AG04449 (cell line): ENCODE results near the gene SLC25A20.

ENCODE experiments used
- CTCF ChIA-PET: fragments of 350-600 bp; formaldehyde crosslinking; extraction: SDS; loops from one replicate; lab custom pipeline; 2021; ENCODE audit warnings: antibody characterized with exemption; lab: Yijun Ruan, JAX
- POLR2A ChIA-PET: fragments of 400-600, 350-600 bp; formaldehyde crosslinking; extraction: SDS; loops from one replicate; lab custom pipeline; 2020; ENCODE audit warnings: antibody characterized with exemption, inconsistent platforms; lab: Yijun Ruan, JAX
- DNase-seq: peaks from one replicate; pipeline ENCODE4 v3.0.0-alpha.2; 2010; ENCODE audit warnings: low read depth, low spot score
- H3K4me3 ChIP-seq: 2 replicates; pipeline ENCODE4 v1.5.1; 2011; ENCODE audit warnings: low read depth, mild to moderate bottlenecking, control low read depth, low read length
- TF ChIP-seq, protein P1 (sequence below): IDR thresholded peaks from one replicate; pipeline ENCODE4 v1.5.1; 2011; ENCODE audit warnings: mild to moderate bottlenecking, moderate library complexity, low read length, control low read depth, inconsistent platforms; ENCODE audit not compliant: insufficient read depth; ENCODE audit errors: missing control alignments

SLC25A20 gene

DNA sequence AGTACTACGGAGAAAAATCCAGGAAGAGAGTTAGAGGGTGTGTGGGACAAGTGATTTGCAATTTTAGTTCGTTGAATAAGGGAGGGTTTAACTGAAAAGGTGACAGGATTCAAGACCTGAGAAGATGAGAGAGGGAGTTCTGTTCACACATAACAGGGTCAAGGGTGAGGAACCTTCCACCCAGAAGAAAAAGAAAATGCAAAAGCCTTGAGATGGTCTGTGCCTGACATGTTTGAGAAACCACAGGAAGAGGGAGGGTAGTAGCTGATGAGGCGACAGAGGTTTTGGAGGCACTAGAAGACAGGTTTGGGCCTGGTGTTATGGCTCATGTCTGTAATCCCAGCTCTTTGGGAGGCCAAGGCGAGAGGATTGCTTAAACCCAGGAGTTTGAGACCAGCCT is 591 bp upstream of the SLC25A20 start:
- H3K4me3 ChIP-seq: peak overlapping the region; percentile 83
- TF ChIP-seq, protein P1, sequence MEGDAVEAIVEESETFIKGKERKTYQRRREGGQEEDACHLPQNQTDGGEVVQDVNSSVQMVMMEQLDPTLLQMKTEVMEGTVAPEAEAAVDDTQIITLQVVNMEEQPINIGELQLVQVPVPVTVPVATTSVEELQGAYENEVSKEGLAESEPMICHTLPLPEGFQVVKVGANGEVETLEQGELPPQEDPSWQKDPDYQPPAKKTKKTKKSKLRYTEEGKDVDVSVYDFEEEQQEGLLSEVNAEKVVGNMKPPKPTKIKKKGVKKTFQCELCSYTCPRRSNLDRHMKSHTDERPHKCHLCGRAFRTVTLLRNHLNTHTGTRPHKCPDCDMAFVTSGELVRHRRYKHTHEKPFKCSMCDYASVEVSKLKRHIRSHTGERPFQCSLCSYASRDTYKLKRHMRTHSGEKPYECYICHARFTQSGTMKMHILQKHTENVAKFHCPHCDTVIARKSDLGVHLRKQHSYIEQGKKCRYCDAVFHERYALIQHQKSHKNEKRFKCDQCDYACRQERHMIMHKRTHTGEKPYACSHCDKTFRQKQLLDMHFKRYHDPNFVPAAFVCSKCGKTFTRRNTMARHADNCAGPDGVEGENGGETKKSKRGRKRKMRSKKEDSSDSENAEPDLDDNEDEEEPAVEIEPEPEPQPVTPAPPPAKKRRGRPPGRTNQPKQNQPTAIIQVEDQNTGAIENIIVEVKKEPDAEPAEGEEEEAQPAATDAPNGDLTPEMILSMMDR: no peak
- CTCF ChIA-PET: interaction anchor here (2.7 kb wide), 1 partner anchor 161 kb away, joined by 10 read pairs; no protein-coding TSS in a partner anchor
- DNase-seq: no peak
- POLR2A ChIA-PET: no interaction called here

DNA sequence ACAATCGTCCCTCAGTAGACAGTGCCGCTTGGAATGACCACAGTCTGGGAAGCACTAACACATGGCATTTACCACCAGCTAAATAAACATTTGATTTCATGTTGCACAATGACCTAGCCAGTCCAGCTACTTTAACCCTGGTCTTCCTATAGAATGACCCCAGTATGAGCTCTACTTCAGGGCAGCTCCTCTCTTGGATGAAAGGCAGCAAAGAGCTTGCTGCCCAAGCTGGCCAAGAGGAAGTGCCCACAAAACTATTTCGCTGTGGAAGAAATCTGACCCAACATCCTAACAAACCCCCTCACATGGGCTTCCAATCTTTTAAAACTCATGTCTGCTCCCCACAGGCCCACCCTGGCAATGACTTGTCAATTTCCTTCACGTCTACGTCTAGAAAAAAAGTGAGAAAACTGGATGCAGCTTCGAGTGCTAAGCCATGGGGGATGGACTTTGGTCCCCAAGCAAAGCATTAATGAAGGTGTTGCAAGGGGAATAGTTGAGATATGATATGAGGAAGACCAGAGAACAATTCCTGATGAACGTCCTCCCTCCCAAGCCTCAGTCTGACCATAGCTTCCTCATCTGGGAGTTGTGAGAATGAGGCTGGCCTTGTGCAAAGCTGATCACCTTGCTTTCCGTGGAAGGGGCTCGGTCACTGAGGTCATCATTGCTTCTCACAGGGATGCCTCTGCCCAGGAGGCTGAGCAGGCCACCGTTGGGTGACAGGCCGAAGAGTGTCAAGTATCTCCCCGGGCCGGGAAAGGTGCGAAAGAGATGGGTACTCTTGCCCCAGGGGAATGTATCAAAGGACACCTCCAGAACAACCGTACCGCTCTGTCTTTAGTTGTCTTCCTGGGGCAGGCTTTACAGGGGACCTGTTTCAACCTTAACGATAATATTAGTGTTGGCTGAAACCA is 964 bp downstream of the SLC25A20 start:
- ChIA-PET POLR2A (interaction anchor here (2.0 kb wide), 1 partner anchor 21 kb away, joined by 7 read pairs; the partner anchor contains the start of gene ARIH2), CTCF (interaction anchor here (0.7 to 2.7 kb wide), 6 partner anchors 16 to 339 kb away, joined by 3 to 10 read pairs (median 3); no protein-coding TSS in a partner anchor)
- DNase-seq: no peak
- H3K4me3 ChIP-seq: peak overlapping the region; percentile 83
- TF ChIP-seq, protein P1: no peak

DNA sequence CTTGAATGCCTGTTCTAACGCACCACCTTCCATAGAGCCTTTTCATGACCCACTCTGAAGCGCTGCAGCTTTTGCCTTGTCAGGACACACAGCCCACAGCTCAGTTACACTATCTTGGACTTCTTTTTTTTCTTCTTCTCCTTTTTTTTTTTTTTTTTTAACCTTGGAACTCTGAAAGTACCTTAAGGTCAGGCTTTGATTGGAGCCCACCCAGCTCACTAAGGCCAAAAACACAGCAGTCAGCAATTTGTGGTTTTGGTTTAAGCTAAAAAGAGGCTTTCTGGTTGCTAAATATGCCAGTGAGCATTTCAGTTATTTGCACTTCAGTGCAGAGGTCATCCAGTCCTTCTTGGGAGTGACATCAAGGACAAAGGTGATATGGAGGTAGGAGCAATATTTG is 1.7 kb downstream of the SLC25A20 start:
- no peak for DNase-seq
- POLR2A ChIA-PET: interaction anchor here (0.7 to 2.0 kb wide), 2 partner anchors 11 to 22 kb away, joined by 3 to 7 read pairs; partner anchors contain the start of gene ARIH2
- TF ChIP-seq, protein P1: no peak
- CTCF ChIA-PET: interaction anchor here (0.7 to 1.1 kb wide), 3 partner anchors 9 to 38 kb away, joined by 3 to 4 read pairs (median 3); no protein-coding TSS in a partner anchor
- H3K4me3 ChIP-seq: no peak overlapping the region

DNA sequence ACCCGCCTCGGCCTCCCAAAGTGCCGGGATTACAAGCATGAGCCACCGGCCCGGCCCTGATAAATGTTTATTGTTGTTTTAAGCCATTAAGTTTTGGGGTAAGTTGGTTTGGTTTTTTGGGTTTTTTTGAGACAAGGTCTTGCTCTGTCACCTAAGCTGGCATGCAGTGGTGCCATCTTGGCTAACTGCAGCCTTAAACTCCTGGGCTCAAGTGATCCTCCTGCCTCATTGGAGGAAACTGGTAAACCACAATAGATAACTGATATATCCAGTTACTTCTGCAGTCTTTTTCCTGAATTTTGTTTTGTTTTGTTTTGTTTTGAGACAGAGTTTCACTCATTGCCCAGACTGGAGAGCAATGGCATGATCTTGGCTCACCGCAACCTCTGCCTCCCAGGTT is 4.2 kb downstream of the SLC25A20 start:
- CTCF ChIA-PET: no interaction called here

DNA sequence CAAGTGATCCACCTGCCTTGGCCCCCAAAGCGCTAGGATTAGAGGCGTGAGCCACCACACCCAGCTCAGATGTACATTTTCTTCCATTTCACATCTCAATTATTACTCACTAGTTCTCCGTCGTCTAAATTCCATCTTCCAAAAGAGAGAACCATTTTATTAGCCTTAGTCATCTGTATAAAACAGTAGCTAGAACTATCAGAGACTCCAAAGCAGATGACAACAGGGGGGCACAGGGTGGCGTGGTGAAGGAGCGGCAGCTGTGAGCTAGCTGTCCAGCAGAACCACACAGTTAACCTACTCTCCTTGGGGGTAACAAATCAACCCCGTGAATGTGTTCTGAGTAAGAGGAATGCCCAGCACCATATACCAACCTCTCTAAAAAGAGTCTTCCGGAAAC is 7.1 kb downstream of the SLC25A20 start:
- H3K4me3 ChIP-seq: no peak overlapping the region
- TF ChIP-seq, protein P1: no peak
- ChIA-PET POLR2A (no interaction called here), CTCF (no interaction called here)
- no peak for DNase-seq

More for the DNA sequence above, 4.2 kb downstream of the SLC25A20 start:
- no peak for DNase-seq
- no peak overlapping the region for H3K4me3 ChIP-seq
- TF ChIP-seq, protein P1: no peak
- POLR2A ChIA-PET: no interaction called here

DNA sequence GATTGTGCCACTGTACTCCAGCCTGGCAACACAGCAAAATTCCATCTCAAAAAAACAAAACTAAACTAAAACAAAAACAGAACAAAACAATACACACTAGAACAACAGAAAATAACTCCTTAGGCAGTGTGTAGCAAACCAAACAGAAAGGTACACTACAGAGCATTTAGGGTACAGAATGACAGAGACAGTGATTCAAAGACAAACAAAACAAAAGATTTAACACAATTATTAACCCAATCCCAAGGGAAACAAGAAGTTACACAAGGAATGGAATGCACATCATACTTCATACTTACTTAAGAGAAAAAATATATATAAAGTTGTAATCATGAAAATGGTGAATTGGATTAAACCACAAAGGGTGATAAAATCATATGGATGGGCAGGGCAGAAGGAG is 12.9 kb downstream of the SLC25A20 start:
- ChIA-PET CTCF (no interaction called here), POLR2A (interaction anchor here (0.6 kb wide), 1 partner anchor 11 kb away, joined by 3 read pairs; no protein-coding TSS in a partner anchor)
- TF ChIP-seq, protein P1: no peak
- H3K4me3 ChIP-seq: no peak overlapping the region
- no peak for DNase-seq
